IPS-11a (cell line): ENCODE data around the gene ALDOC.

ENCODE experiments used
- H3K4me3 ChIP-seq: one replicate; pipeline ENCODE4 v1.5.1; 2013; ENCODE audit warnings: low read depth, low read length, control low read depth

ALDOC gene

DNA sequence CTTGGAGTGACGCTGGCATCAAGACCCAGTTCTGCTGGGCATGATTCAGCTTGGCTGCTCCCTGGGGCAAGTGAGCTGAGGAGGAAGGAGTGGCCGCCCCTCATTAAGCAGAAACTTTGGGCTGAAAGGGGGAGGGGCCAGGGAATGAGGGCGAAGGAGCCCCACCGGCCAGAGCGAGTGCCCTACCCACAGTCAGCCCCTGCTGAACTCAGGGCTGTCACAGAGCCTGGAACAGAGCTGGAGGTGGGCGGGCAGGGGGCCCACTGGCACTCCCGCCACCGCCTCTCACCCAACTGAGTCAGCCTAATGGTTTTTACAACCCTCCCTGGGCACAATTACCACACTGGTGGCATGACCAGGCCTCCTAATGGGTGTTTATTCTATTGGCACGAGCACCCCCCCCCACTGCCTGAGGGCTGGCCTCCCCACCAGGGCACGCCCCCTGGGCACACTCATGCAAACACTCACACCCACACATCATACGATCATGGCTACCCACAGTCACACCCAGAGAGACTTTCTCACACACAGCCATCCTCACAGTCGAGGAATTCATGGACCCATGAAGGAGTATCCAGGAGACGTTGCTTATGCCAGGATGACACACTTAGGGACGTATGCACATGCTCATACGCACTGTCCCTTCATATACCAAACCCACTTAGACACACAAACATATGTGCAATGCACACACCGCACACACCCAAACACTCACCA, 43.4 kb downstream of the ALDOC start:
- no peak overlapping the region for H3K4me3 ChIP-seq

DNA sequence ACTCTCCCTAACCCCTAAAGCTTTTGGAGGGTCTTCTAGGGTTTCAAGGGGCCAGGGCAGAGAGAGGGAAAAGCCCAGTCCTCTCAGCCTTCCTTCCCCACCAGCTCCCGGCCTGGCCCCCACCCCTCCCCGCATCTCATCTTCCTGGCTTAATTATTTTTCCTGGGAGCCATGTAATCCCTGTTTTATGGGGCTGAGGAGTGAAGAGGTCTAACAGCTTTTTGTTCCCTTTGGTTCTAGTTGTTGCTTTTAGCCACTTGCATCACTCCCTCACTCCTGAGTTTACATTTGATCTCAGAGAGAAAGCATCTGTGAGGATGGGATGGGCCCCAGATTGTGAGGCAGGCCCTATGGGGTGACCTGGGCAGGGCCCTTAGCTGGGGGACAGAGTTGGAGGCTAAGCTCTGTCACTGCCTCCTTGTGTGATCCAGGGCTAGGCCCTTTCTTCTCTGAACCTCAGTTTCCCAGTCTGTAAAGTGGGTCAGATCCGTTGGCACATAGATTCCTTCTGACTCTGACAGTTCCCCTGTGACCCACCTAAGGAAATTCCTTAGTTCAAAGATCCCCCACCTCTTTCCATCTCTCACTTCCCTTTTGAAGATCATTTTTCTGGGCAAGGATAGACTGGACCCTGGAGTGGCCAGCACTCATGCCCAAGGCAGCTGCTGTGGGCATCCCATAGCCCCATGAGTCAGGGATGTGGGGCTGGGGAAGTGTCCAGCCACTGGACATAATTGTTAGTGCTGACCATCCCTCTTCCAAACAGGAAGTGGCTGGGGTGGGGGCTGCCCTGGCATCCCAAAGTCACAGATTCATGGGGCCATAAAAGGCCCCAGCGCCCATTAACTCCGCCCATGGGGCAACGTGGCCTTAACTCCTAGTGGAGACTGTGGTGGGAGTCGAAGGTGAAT, 44.4 kb downstream of the ALDOC start:
- no peak overlapping the region for H3K4me3 ChIP-seq

- H3K4me3 ChIP-seq: no peak overlapping the region
Measured at GRCh38 chr17:28530926-28531325, 45.8 kb downstream of the ALDOC start.

DNA sequence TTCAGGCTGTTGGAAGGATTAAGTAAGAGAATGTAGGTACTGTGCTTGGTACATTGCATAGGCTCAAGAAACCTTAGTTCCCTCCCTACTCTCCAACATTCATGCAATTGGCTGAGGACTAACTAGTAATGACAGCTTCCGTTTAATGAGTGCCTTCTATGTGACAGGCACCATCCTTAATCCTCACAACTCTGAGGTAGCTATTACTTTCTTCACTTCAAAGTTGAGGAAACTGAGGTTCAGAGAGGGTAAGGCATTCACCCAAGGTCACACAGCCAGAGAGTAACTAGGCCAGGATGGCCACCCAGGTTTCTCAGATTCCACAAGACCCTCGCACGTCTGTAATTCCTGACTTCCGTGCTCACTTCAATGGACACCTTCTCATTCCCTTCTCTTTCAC, 46.4 kb downstream of the ALDOC start:
- H3K4me3 ChIP-seq: no peak overlapping the region

DNA sequence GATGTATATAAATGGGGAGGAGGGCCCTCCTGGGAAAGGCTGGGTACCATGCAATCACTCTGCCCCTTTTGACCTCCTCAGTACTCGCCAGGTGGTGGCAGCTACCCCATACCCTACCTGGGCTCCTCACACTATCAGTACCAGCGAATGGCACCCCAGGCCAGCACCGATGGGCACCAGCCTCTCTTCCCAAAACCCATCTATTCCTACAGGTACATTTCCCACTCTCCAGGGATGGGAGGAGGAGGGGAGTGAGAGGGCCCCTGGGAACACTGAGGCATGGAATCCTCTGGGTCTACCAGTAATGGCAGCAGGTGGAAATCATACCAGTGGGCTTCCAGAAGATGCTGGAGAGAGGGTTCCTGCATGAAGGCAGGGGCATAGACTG, 47.7 kb downstream of the ALDOC start:
- H3K4me3 ChIP-seq: no peak overlapping the region

- H3K4me3 ChIP-seq: no peak overlapping the region
Measured at GRCh38 chr17:28528327-28529012, 48.2 kb downstream of the ALDOC start.

DNA sequence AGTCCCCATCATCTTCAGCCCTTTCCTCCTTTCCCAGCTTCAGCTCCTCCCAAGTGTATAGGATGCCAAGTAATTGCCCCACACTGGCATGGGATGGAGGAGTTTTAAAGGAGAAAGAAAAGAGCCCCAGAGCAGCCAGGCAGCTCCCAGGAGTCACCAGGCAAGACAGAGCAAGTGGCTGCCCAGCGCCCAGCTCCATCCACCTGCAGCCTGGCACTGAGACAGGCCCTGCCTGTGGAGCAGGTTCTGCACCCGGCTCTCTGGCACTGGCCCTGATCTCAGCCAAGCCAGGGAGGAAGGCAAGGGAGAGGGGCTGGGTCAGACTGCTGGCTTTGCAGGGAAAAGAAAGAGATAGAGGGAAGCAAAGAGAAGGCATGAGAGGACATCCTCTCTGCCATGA, 48.8 kb downstream of the ALDOC start:
- H3K4me3 ChIP-seq: no peak overlapping the region

- no peak overlapping the region for H3K4me3 ChIP-seq
Measured at GRCh38 chr17:28527181-28527681, 49.5 kb downstream of the ALDOC start.

DNA sequence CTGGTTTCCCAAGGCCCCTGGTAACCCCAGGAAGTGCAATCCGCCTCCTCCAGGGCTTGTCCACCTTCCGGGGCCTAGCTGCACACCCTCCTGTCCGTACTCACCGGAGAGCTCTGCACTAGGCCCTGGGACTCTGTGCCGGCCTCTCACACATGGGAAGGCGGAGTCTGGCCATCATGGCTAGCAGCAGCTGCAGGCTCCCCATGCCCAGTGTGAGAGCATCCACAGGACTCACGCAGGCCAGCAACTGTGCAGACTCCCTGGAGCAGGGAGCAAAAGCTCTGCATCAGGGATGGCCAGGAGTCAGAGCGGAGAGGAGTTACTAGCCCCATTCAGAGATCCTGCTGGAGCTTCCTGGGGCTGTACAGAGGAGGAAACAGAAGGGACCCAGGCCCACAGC, 50.3 kb downstream of the ALDOC start:
- H3K4me3 ChIP-seq: no peak overlapping the region

DNA sequence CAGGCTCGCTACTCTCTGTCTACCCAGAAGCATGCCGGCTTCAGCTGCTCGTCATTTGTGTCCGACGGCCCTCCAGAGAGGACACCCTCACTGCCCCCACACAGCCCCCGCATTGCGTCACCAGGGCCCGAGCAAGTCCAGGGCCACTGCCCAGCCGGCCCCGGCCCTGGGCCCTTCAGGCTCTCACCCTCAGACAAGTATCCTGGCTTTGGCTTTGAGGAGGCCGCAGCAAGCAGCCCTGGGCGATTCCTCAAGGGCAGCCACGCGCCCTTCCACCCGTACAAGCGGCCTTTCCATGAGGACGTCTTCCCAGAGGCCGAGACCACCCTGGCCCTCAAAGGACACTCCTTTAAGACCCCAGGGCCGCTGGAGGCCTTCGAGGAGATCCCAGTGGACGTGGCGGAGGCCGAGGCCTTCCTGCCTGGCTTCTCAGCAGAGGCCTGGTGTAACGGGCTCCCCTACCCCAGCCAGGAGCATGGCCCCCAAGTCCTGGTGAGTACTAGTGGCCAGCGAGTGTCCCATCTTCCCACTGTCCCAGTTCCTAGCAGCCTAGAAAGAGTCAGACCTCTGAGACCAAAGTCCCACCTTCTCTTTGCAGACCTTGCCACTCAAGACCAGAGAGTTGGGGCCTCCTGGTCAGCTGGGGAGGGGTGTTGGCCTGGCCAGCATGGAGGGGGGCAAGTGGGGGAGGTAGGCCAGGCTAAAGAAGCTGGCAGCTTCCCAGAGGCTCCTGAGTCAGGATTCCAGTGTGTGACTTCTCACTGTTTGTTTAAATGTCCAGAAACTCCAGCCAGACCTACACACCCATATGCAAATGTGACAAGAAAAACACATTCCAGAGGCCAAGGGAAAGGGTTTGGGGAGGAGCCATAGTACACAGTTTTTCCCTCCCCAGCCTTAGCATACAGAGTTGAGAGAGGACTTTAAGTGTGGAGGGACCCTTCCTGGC, 51.9 kb downstream of the ALDOC start:
- no peak overlapping the region for H3K4me3 ChIP-seq

DNA sequence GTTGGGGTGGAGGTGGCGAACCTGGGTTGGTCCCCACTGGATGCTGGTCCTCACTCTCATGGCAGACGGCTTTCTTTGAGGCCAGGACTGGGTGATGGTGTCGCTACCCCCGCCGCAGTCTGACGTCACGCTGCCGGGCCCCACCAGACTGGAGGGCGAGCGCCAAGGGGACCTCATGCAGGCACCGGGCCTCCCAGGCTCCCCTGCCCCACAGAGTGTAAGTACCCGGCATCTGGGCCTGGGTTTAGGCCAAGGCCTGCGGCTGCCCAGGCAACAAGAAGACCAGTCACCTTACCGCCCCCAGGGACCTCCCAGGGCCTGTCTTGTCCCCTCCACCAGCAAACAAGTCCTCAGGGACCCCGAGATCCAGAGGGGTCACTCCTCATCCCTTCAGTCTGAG, 52.8 kb downstream of the ALDOC start:
- no peak overlapping the region for H3K4me3 ChIP-seq

- no peak overlapping the region for H3K4me3 ChIP-seq
Measured at GRCh38 chr17:28523186-28523585, 53.5 kb downstream of the ALDOC start.
